HepG2 (cell line): Measurements from ENCODE around the gene DKKL1.

Source experiments
- DPF2 ChIP-seq: sonication (generic); formaldehyde crosslinking; IDR thresholded peaks from 2 replicates; pipeline ENCODE4 v1.4.0; 2020; ENCODE audit warnings: mild to moderate bottlenecking, low read depth, missing genetic modification reagents, borderline replicate concordance
- HDAC1 ChIP-seq: sonication (generic); formaldehyde crosslinking; IDR thresholded peaks from 2 replicates; pipeline ENCODE4 v1.5.1; 2020; ENCODE audit warnings: mild to moderate bottlenecking, missing genetic modification reagents
- POLR2A ChIP-seq, 2 experiments: IDR thresholded peaks; 2 replicates each; pipeline ENCODE4 v1.6.1; 2011; ENCODE audit warnings: low read depth in 2 of 2, low read length in 2 of 2, mild to moderate bottlenecking in 1 of 2, moderate library complexity in 1 of 2; ENCODE audit not compliant: insufficient read depth in 1 of 2
- RORA ChIP-seq: sonication (generic); formaldehyde crosslinking; IDR thresholded peaks from 2 replicates; pipeline ENCODE4 v1.5.0; 2020; ENCODE audit warnings: mild to moderate bottlenecking, missing genetic modification reagents, moderate library complexity
- ZNF562 ChIP-seq: sonication (generic); formaldehyde crosslinking; IDR thresholded peaks from 2 replicates; pipeline ENCODE4 v1.8.0; 2022; ENCODE audit warnings: missing genetic modification reagents, borderline replicate concordance

- TF ChIP-seq DPF2 (CRISPR knock-in tag) (no peak), HDAC1 (CRISPR knock-in tag) (no peak), POLR2A (IDR thresholded peaks at IDR 0.05; ENCODE audit: insufficient read depth in 1 of 2, low read depth in 2 of 2, low read length in 2 of 2) (no peak), ZNF562 (CRISPR knock-in tag) (no peak), RORA (CRISPR knock-in tag) (no peak)
Measured at GRCh38 chr19:49409441-49410029, 45.9 kb downstream of the DKKL1 start.
